Measurements from ENCODE around the gene SPAG5.

The SPAG5 gene

DNA sequence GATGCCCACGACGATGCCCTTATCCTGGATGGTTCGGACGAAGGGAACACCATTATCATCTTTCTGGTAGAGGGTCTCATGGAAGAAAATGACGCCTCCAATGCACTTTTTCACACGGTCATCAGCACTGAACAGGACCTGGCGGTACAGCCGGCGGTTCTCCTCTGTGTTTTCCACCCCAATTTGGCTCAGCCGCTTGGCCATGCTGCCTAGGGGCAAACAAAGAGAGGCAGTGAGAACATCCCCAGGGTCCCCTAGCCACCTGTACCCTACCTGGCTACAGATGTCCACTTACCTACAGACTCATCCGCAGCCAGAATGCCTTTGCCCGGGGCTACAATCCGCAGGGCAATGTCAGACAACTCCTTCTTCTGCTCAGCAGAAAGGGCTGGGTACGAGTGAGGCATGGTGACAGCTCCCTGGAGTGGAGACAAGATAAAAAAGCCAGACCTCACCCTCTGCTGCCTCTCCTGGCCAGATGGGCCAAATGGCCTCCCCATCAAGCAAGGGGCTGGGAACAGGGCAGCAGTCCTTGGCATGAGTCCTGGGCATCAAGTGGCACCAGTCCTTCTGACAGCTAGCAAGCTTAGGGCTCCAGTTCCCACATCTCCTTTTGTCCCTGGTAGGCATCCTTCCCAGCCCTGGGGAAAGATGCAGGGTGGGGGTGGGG, 23.6 kb downstream of the SPAG5 start:
- TF ChIP-seq FOXA1 (IDR thresholded peaks at IDR 0.05), result no peak
- no peak for TF ChIP-seq CTBP1 (IDR thresholded peaks at IDR 0.05; ENCODE audit: borderline replicate concordance)
- no peak for TF ChIP-seq BHLHE40 (IDR thresholded peaks at IDR 0.05; ENCODE audit: borderline replicate concordance)
- no peak for TF ChIP-seq ARNT (IDR thresholded peaks at IDR 0.05)
- TF ChIP-seq ELF4 (IDR thresholded peaks at IDR 0.05), result no peak
- no peak for TF ChIP-seq SUZ12 (IDR thresholded peaks at IDR 0.05)
- TF ChIP-seq ZNF384 (IDR thresholded peaks at IDR 0.05), result no peak
- no peak for TF ChIP-seq SP1 (IDR thresholded peaks at IDR 0.05)
- TF ChIP-seq FOXK2 (IDR thresholded peaks at IDR 0.05), result no peak
- TF ChIP-seq L3MBTL2 (conservative IDR thresholded peaks at IDR 0.05), result no peak
- no peak for TF ChIP-seq NFRKB (IDR thresholded peaks at IDR 0.05)
- TF ChIP-seq HDGF (IDR thresholded peaks at IDR 0.05; ENCODE audit: borderline replicate concordance), result no peak
- TF ChIP-seq, protein P1, sequence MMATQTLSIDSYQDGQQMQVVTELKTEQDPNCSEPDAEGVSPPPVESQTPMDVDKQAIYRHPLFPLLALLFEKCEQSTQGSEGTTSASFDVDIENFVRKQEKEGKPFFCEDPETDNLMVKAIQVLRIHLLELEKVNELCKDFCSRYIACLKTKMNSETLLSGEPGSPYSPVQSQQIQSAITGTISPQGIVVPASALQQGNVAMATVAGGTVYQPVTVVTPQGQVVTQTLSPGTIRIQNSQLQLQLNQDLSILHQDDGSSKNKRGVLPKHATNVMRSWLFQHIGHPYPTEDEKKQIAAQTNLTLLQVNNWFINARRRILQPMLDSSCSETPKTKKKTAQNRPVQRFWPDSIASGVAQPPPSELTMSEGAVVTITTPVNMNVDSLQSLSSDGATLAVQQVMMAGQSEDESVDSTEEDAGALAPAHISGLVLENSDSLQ (IDR thresholded peaks at IDR 0.05), result no peak
- CTCF ChIA-PET, result no interaction called here
- POLR2A ChIA-PET, result interaction anchor here (1.7 kb wide), 1 partner anchor 14 kb away, joined by 4 read pairs; no protein-coding TSS in a partner anchor
- DNase-seq (ENCODE audit: extremely low spot score), result no peak

DNA sequence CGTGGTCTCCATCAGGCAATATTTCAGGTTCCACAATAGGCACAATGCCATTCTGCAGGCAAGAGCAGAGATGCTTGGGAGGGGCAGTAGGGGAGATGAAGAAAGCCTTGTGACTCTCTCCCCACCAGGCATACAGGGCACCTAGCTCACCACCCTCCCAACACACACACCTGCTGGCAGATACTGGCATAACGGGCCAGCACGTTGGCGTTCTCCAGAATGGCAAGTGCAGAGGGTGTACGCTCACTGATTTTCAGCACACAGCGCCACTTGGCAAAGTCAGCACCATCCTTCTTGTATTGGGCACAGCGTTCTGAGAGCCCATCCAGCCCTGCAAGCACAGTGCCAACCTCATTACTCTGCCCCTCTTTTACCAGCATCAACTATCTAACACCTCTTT, 24.3 kb downstream of the SPAG5 start:
- ChIA-PET CTCF (interaction anchor here (0.5 to 0.6 kb wide), 2 partner anchors 28 to 228 kb away, joined by 3 read pairs; no protein-coding TSS in a partner anchor), POLR2A (interaction anchor here (1.7 kb wide), 1 partner anchor 15 kb away, joined by 4 read pairs; no protein-coding TSS in a partner anchor)

DNA sequence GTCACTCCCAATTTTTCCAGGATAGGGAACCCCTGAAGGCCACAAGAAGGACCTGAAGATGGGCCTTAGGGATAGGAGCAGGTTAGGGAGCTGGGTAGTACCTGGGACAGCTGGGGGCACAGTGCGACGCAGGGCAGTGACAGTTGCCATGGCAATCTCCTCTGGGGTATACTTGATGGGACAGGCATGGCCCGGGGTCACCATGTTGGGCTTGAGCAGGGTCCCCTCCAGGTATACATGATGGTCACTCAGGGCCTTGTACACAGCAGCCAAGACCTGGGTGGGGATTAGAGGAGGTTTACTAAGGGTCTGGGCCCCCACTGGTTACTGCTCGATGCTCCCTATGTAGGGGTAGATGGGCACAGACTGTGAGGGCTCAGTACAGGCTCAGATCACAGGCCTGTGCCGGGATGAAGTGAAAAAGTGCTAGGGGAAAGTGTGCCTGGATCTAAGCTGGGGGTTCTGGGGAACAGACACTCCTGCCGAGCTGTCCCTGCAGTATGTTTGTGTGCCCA, 24.8 kb downstream of the SPAG5 start:
- ChIA-PET POLR2A (no interaction called here), CTCF (interaction anchor here (0.5 to 0.6 kb wide), 2 partner anchors 28 to 227 kb away, joined by 3 read pairs; no protein-coding TSS in a partner anchor)
- TF ChIP-seq CTBP1 (IDR thresholded peaks at IDR 0.05; ENCODE audit: borderline replicate concordance) (no peak), SUZ12 (IDR thresholded peaks at IDR 0.05) (no peak), ELF4 (IDR thresholded peaks at IDR 0.05) (no peak), FOXA1 (IDR thresholded peaks at IDR 0.05) (no peak), FOXM1 (IDR thresholded peaks at IDR 0.05; ENCODE audit: borderline replicate concordance) (no peak), ZNF384 (IDR thresholded peaks at IDR 0.05) (no peak), SP1 (IDR thresholded peaks at IDR 0.05) (no peak), L3MBTL2 (conservative IDR thresholded peaks at IDR 0.05) (no peak), ARNT (IDR thresholded peaks at IDR 0.05) (no peak), NFRKB (IDR thresholded peaks at IDR 0.05) (no peak)
- TF ChIP-seq, protein P1 (IDR thresholded peaks at IDR 0.05), result no peak
- DNase-seq (ENCODE audit: extremely low spot score), result no peak

More for the DNA sequence above, 24.3 kb downstream of the SPAG5 start:
- no peak for TF ChIP-seq ARNT (IDR thresholded peaks at IDR 0.05)
- no peak for TF ChIP-seq FOXM1 (IDR thresholded peaks at IDR 0.05; ENCODE audit: borderline replicate concordance)
- TF ChIP-seq ELF4 (IDR thresholded peaks at IDR 0.05), result no peak
- no peak for TF ChIP-seq SP1 (IDR thresholded peaks at IDR 0.05)
- TF ChIP-seq SUZ12 (IDR thresholded peaks at IDR 0.05), result no peak
- TF ChIP-seq NFRKB (IDR thresholded peaks at IDR 0.05), result no peak
- TF ChIP-seq, protein P1 (IDR thresholded peaks at IDR 0.05), result no peak
- no peak for TF ChIP-seq LEF1 (IDR thresholded peaks at IDR 0.05; ENCODE audit: borderline replicate concordance)
- no peak for TF ChIP-seq TARDBP (IDR thresholded peaks at IDR 0.05)
- TF ChIP-seq FOXA1 (IDR thresholded peaks at IDR 0.05), result no peak
- TF ChIP-seq ZNF384 (IDR thresholded peaks at IDR 0.05), result no peak
- no peak for TF ChIP-seq CTBP1 (IDR thresholded peaks at IDR 0.05; ENCODE audit: borderline replicate concordance)
- DNase-seq (ENCODE audit: extremely low spot score), result no peak

DNA sequence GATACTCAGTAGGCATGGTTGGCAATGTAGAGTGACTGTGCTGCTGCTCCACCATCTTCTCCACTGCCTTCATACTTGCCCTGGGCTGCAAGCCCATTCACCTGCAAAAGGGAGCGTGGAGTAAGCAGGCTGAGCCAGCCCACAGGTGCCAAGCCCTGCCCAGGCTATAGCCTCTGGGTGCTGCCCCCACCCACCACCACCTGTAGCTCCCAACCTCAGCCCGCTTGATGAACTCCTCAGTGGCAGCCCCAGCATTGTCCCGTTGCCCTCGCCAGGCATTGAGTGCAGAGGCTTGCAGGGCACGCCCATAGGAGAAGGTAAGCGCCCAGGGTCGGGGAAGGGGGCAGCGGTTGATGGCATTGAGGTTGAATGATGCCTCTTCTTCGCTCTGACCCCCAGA, 25.3 kb downstream of the SPAG5 start:
- POLR2A ChIA-PET, result no interaction called here
- CTCF ChIA-PET, result no interaction called here
- no peak for TF ChIP-seq ELF4 (IDR thresholded peaks at IDR 0.05)
- no peak for TF ChIP-seq FOXA1 (IDR thresholded peaks at IDR 0.05)
- TF ChIP-seq L3MBTL2 (conservative IDR thresholded peaks at IDR 0.05), result no peak
- DNase-seq (ENCODE audit: extremely low spot score), result no peak

DNA sequence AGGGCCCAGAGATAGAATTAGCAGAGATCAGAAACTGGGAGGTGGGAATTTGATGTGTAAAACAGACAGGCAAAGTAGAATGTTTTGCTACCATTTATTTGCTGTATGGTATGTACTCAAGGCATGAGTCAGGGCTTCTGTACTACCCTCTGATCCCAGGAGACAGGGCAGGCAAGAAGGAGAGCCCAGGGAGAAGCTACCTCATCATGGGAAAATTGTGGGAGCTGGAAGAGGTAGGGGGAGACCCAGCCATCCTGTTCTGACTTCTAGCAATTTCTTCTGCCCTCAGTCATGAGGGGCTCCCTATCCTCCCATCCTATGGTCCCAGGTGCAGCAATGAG, 25.8 kb downstream of the SPAG5 start:
- DNase-seq (ENCODE audit: extremely low spot score), result no peak
- CTCF ChIA-PET, result no interaction called here
- POLR2A ChIA-PET, result interaction anchor here (3.4 to 3.6 kb wide), 2 partner anchors 18 to 88 kb away, joined by 8 to 35 read pairs; partner anchors contain the start of genes SDF2, SUPT6H and UNC119
- TF ChIP-seq FOXM1 (IDR thresholded peaks at IDR 0.05; ENCODE audit: borderline replicate concordance), result no peak
- no peak for TF ChIP-seq ELF4 (IDR thresholded peaks at IDR 0.05)
- no peak for TF ChIP-seq FOXK2 (IDR thresholded peaks at IDR 0.05)
- TF ChIP-seq ARNT (IDR thresholded peaks at IDR 0.05), result no peak
- no peak for TF ChIP-seq FOXA1 (IDR thresholded peaks at IDR 0.05)
- TF ChIP-seq SP1 (IDR thresholded peaks at IDR 0.05), result no peak
- no peak for TF ChIP-seq LEF1 (IDR thresholded peaks at IDR 0.05; ENCODE audit: borderline replicate concordance)
- no peak for TF ChIP-seq CTBP1 (IDR thresholded peaks at IDR 0.05; ENCODE audit: borderline replicate concordance)

DNA sequence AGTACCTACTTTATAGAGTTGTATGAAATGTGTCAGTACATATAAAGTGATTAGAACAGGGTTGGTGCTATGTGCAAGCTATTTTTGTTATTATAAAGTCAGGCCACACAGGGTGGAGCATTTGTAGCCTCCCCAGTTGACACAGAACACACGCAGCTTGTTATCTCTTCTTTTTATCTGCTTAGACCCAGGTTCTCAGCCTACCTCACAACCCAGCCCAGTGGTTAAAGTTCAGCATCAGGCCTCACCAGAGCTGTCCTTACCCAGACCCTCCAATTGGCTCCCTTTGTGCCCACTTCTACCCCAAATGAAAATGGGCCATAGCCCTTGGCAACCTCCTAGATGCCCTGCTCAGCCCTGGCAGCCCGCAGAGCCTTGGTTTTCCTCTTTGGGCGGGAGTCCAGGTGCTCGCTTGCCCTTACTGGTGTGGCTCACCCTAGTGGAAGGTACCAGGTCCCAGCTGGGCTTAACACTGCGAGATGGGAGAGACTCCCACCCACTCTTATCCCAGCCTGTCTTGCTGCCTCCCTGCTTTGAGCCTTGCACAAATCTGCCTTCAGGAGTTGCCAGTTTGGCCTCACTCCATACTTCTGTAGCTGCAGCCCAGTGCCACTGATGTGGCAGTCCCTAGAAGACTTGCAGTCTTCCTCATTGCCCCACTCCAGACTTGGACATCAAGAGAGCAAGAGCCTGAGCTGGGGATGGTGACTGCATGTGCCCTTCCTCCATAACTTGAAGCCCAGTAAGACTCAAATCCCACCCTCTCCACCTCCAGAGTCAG, 26.4 kb downstream of the SPAG5 start:
- TF ChIP-seq FOXA1 (IDR thresholded peaks at IDR 0.05), result no peak
- no peak for TF ChIP-seq ZNF384 (IDR thresholded peaks at IDR 0.05)
- no peak for TF ChIP-seq TARDBP (IDR thresholded peaks at IDR 0.05)
- no peak for TF ChIP-seq LEF1 (IDR thresholded peaks at IDR 0.05; ENCODE audit: borderline replicate concordance)
- no peak for TF ChIP-seq NFRKB (IDR thresholded peaks at IDR 0.05)
- TF ChIP-seq ELF4 (IDR thresholded peaks at IDR 0.05), result no peak
- TF ChIP-seq FOXM1 (IDR thresholded peaks at IDR 0.05; ENCODE audit: borderline replicate concordance), result no peak
- TF ChIP-seq BHLHE40 (IDR thresholded peaks at IDR 0.05; ENCODE audit: borderline replicate concordance), result no peak
- ChIA-PET CTCF (interaction anchor here (0.6 kb wide), 1 partner anchor 156 kb away, joined by 3 read pairs; no protein-coding TSS in a partner anchor), POLR2A (interaction anchor here (1.3 to 3.6 kb wide), 8 partner anchors 9 to 122 kb away, joined by 3 to 35 read pairs (median 7); partner anchors contain the start of genes BLTP2, SDF2, SUPT6H and UNC119)
- no peak for DNase-seq (ENCODE audit: extremely low spot score)

Data from HEK293T (cell line).